ENCODE data around the gene UNKL.
A peak's percentile ranks its signal among the peaks of the same experiment; 100 is the strongest.

Gene UNKL

GRCh38 chr16:1362807-1363206 is 51.7 kb downstream of the UNKL start:
- DNase-seq (ENCODE audit: insufficient read length, low spot score) (no peak), FAIRE-seq (no peak)
- no peak for TF ChIP-seq PAX5 (IDR thresholded peaks at IDR 0.05; ENCODE audit: insufficient read depth, low read length, severe bottlenecking)

GRCh38 chr16:1361685-1362360 is 52.7 kb downstream of the UNKL start:
- DNase-seq (ENCODE audit: insufficient read length, low spot score) (no peak), FAIRE-seq (no peak)
- no peak for TF ChIP-seq TAF1 (IDR thresholded peaks at IDR 0.05; ENCODE audit: low read depth, low read length)
- TF ChIP-seq POLR2AphosphoS5 (IDR thresholded peaks at IDR 0.05; ENCODE audit: low read depth, low read length): no peak
- no peak for TF ChIP-seq POU2F2 (IDR thresholded peaks at IDR 0.05; ENCODE audit: low read depth, low read length)
- TF ChIP-seq SPI1 (IDR thresholded peaks at IDR 0.05; ENCODE audit: low read depth, low read length): no peak
- no peak for TF ChIP-seq PAX5 (IDR thresholded peaks at IDR 0.05; ENCODE audit: insufficient read depth, low read length, severe bottlenecking)
- no peak for TF ChIP-seq POLR2A (IDR thresholded peaks at IDR 0.05; ENCODE audit: low read depth, low read length)

- no peak for FAIRE-seq
- TF ChIP-seq POLR2A (IDR thresholded peaks at IDR 0.05; ENCODE audit: low read depth, low read length): no peak
- DNase-seq (ENCODE audit: insufficient read length, low spot score): no peak
Measured at GRCh38 chr16:1357906-1358566, 56.5 kb downstream of the UNKL start.

DNA sequence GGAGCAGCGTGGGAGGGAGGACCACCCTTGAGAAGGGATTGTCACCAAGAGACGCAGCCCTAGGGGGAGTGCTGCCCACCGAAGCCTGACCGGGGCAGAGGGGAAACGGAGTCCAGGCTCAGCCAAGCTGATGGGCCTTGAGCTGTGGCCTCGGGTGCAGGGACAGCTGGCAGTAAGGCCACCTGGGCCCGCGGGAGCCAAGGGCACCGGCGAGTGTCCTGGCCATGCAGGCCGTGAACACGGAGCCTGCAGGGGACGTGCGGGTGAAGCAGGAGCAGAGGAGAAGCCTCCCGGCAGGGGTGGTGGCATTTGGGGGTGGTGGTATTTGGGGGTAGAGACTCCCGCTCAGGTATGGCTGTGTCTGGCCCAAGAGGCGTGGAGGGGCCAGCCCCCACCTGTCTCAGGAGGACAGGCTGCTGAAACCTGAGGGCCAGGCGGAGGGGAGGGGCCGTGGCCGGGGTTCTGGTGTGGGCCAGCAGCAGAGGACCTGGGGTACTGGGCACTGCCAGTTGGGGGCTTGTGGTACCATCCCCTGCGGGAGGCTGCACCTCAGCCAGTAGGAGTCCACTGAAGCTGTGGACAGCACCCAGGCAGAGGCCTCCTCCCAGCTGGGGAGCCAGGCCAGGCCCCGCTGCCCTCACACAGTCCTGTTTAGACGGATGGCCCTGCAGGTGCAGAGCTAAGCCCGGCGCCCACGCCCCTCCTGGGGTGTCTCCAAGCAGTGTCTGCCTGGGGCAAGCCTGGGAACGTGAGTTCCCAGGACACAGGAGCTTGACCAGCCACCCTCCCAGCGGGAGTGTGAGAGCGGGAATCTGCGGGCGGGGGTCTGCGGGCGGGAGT is 58.2 kb downstream of the UNKL start:
- no peak for DNase-seq (ENCODE audit: insufficient read length, low spot score)
- no peak for FAIRE-seq
- TF ChIP-seq SPI1 (IDR thresholded peaks at IDR 0.05; ENCODE audit: low read depth, low read length) (no peak), POLR2AphosphoS5 (IDR thresholded peaks at IDR 0.05; ENCODE audit: low read depth, low read length) (no peak), POU2F2 (IDR thresholded peaks at IDR 0.05; ENCODE audit: low read depth, low read length) (no peak), TAF1 (IDR thresholded peaks at IDR 0.05; ENCODE audit: low read depth, low read length) (no peak), PAX5 (IDR thresholded peaks at IDR 0.05; ENCODE audit: insufficient read depth, low read length, severe bottlenecking) (no peak), POLR2A (IDR thresholded peaks at IDR 0.05; ENCODE audit: low read depth, low read length) (no peak)

DNA sequence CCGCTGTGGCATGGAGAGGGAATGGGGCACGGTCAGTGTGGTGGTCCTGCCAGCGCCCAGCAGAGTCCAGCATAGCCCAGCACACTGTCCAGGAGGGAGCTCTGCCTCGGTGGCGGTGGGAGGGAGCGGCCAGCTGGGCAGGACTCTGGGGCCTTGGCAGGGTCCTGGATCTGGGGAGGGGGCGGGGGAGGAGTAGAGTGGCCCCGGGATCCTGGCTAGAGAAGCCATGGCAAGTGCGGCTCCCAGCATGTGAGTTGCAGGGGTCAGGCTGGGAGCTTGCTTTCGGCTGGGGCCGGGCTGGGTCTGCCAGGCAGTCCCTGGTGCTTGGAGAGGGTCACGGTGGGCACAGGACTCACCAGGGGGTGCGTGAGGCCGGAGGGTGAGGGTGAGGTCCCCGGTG is 58.9 kb downstream of the UNKL start:
- no peak for DNase-seq (ENCODE audit: insufficient read length, low spot score)
- FAIRE-seq: no peak
- TF ChIP-seq SPI1 (IDR thresholded peaks at IDR 0.05; ENCODE audit: low read depth, low read length) (no peak), TAF1 (IDR thresholded peaks at IDR 0.05; ENCODE audit: low read depth, low read length) (no peak), POU2F2 (IDR thresholded peaks at IDR 0.05; ENCODE audit: low read depth, low read length) (no peak), POLR2A (IDR thresholded peaks at IDR 0.05; ENCODE audit: low read depth, low read length) (no peak), PAX5 (IDR thresholded peaks at IDR 0.05; ENCODE audit: insufficient read depth, low read length, severe bottlenecking) (no peak), POLR2AphosphoS5 (IDR thresholded peaks at IDR 0.05; ENCODE audit: low read depth, low read length) (no peak)

- no peak for DNase-seq (ENCODE audit: insufficient read length, low spot score)
- TF ChIP-seq POLR2A (IDR thresholded peaks at IDR 0.05; ENCODE audit: low read depth, low read length) (no peak), TAF1 (IDR thresholded peaks at IDR 0.05; ENCODE audit: low read depth, low read length) (no peak), SPI1 (IDR thresholded peaks at IDR 0.05; ENCODE audit: low read depth, low read length) (no peak), POU2F2 (IDR thresholded peaks at IDR 0.05; ENCODE audit: low read depth, low read length) (no peak), POLR2AphosphoS5 (IDR thresholded peaks at IDR 0.05; ENCODE audit: low read depth, low read length) (no peak), PAX5 (IDR thresholded peaks at IDR 0.05; ENCODE audit: insufficient read depth, low read length, severe bottlenecking) (no peak)
- no peak for FAIRE-seq
Measured at GRCh38 chr16:1354815-1355540, 59.5 kb downstream of the UNKL start.

GRCh38 chr16:1351582-1352362 is 62.7 kb downstream of the UNKL start, which contains the start of the genes GNPTG and TSR3:
Gene GNPTG, plus strand, starts transcription at chr16:1351931. Its CDS starts 35 bp downstream, at chr16:1351966.
Gene TSR3, minus strand, starts transcription at chr16:1351878. Its CDS starts 74 bp downstream, at chr16:1351804.
- DNase-seq (ENCODE audit: insufficient read length, low spot score) (peak; percentile 99), FAIRE-seq (peak; percentile 99)
- TF ChIP-seq POU2F2 (IDR thresholded peaks at IDR 0.05; ENCODE audit: low read depth, low read length) (peak; percentile 87; the same call in 1 of the 2 replicates), TAF1 (IDR thresholded peaks at IDR 0.05; ENCODE audit: low read depth, low read length) (peak; percentile 91), POLR2AphosphoS5 (IDR thresholded peaks at IDR 0.05; ENCODE audit: low read depth, low read length) (peak; percentile 63), SPI1 (IDR thresholded peaks at IDR 0.05; ENCODE audit: low read depth, low read length) (peak; percentile 51), POLR2A (IDR thresholded peaks at IDR 0.05; ENCODE audit: low read depth, low read length) (peak; percentile 68; the same call in 1 of the 2 replicates), PAX5 (IDR thresholded peaks at IDR 0.05; ENCODE audit: insufficient read depth, low read length, severe bottlenecking) (peak; percentile 3)

- DNase-seq (ENCODE audit: insufficient read length, low spot score) (no peak), FAIRE-seq (peak; percentile 69)
- TF ChIP-seq SPI1 (IDR thresholded peaks at IDR 0.05; ENCODE audit: low read depth, low read length): no peak
- no peak for TF ChIP-seq TAF1 (IDR thresholded peaks at IDR 0.05; ENCODE audit: low read depth, low read length)
- TF ChIP-seq PAX5 (IDR thresholded peaks at IDR 0.05; ENCODE audit: insufficient read depth, low read length, severe bottlenecking): no peak
- no peak for TF ChIP-seq POLR2AphosphoS5 (IDR thresholded peaks at IDR 0.05; ENCODE audit: low read depth, low read length)
Measured at GRCh38 chr16:1351215-1351581, 63.3 kb downstream of the UNKL start.
